ENCODE results near the gene PSAPL1.

The PSAPL1 gene

GRCh38 chr4:7430965-7431695, 3.6 kb downstream of the PSAPL1 start:
- DNase-seq: no peak

GRCh38 chr4:7430368-7430964, 4.3 kb downstream of the PSAPL1 start:
- DNase-seq: no peak

- DNase-seq: no peak
Measured at GRCh38 chr4:7429601-7430078, 5.1 kb downstream of the PSAPL1 start.

- DNase-seq: no peak
Measured at GRCh38 chr4:7429069-7429416, 5.7 kb downstream of the PSAPL1 start.

- no peak for DNase-seq
Measured at GRCh38 chr4:7428261-7429068, 6.3 kb downstream of the PSAPL1 start.

- no peak for DNase-seq
Measured at GRCh38 chr4:7427831-7428260, 6.9 kb downstream of the PSAPL1 start.

- DNase-seq: no peak
Measured at GRCh38 chr4:7427361-7427760, 7.4 kb downstream of the PSAPL1 start.

- no peak for DNase-seq
Measured at GRCh38 chr4:7426525-7427171, 8.1 kb downstream of the PSAPL1 start.

GRCh38 chr4:7425591-7426468, 8.9 kb downstream of the PSAPL1 start:
- DNase-seq: no peak

GRCh38 chr4:7425124-7425523, 9.6 kb downstream of the PSAPL1 start:
- no peak for DNase-seq

GRCh38 chr4:7424553-7425111, 10.1 kb downstream of the PSAPL1 start:
- DNase-seq: no peak

- no peak for DNase-seq
Measured at GRCh38 chr4:7423801-7424552, 10.8 kb downstream of the PSAPL1 start.

- DNase-seq: no peak
Measured at GRCh38 chr4:7423391-7423790, 11.3 kb downstream of the PSAPL1 start.

GRCh38 chr4:7422898-7423180, 11.9 kb downstream of the PSAPL1 start:
- DNase-seq: no peak

- no peak for DNase-seq
Measured at GRCh38 chr4:7422151-7422897, 12.4 kb downstream of the PSAPL1 start.

GRCh38 chr4:7421356-7422150, 13.2 kb downstream of the PSAPL1 start:
- DNase-seq: no peak

GRCh38 chr4:7420661-7421040, 14.1 kb downstream of the PSAPL1 start:
- no peak for DNase-seq

GRCh38 chr4:7419961-7420660, 14.6 kb downstream of the PSAPL1 start:
- no peak for DNase-seq

All from fibroblast of skin of right quadriceps (primary cell).